Neural cell (in vitro differentiated cells): ENCODE data around the gene TOX2. TPM values are rescaled to one million over a fixed set of nuclear protein-coding genes. Genes with fewer than 3 reads are reported as not detected.

Experiments used
- H2AFZ ChIP-seq: fragments of 200-600, 300-800 bp; sonication (generic), shearing (Covaris generic); 2 replicates; pipeline ENCODE4 v1.6.0; 2014; ENCODE audit warnings: low read depth, mild to moderate bottlenecking, antibody characterized with exemption, low read length, moderate library complexity
- H3F3A ChIP-seq: fragments of 200-600 bp; shearing (Covaris generic); 2 replicates; pipeline ENCODE4 v1.6.1; 2016; ENCODE audit warnings: mild to moderate bottlenecking, moderate library complexity, mixed read lengths, antibody characterized with exemption, low read length; ENCODE audit not compliant: insufficient read depth, poor library complexity, severe bottlenecking
- H3K27ac ChIP-seq: fragments of 200-600, 300-800 bp; sonication (generic), shearing (Covaris generic); 2 replicates; pipeline ENCODE4 v1.5.1; 2014; ENCODE audit warnings: mild to moderate bottlenecking, low read length, moderate library complexity
- H3K27me3 ChIP-seq: fragments of 300-800, 200-600 bp; sonication (generic), shearing (Covaris generic); 2 replicates; pipeline ENCODE4 v1.6.0; 2014; ENCODE audit warnings: mild to moderate bottlenecking, low read depth, low read length, moderate library complexity; ENCODE audit not compliant: insufficient read depth
- H3K36me3 ChIP-seq: fragments of 300-800, 200-600 bp; sonication (generic), shearing (Covaris generic); 2 replicates; pipeline ENCODE4 v1.5.1; 2014; ENCODE audit warnings: mild to moderate bottlenecking, antibody characterized with exemption, low read length, moderate library complexity; ENCODE audit not compliant: insufficient read depth
- H3K4me2 ChIP-seq: fragments of 300-800, 200-600 bp; sonication (generic), shearing (Covaris generic); 2 replicates; pipeline ENCODE4 v1.6.0; 2014; ENCODE audit warnings: mild to moderate bottlenecking, low read length
- H3K4me3 ChIP-seq: fragments of 300-800, 200-600 bp; sonication (generic), shearing (Covaris generic); 2 replicates; pipeline ENCODE4 v1.5.1; 2014; ENCODE audit warnings: mild to moderate bottlenecking, low read length, moderate library complexity
- H3K79me2 ChIP-seq: fragments of 200-600 bp; shearing (Covaris generic); replicated peaks from 2 replicates; pipeline ENCODE4 v1.6.0; 2014; ENCODE audit warnings: mild to moderate bottlenecking, low read length, moderate library complexity; ENCODE audit not compliant: insufficient read depth
- H3K9ac ChIP-seq: fragments of 300-800, 200-600 bp; sonication (generic), shearing (Covaris generic); 2 replicates; pipeline ENCODE4 v1.6.1; 2016; ENCODE audit warnings: mild to moderate bottlenecking, low read length, mixed read lengths
- H3K9me2 ChIP-seq: fragments of 200-600 bp; shearing (Covaris generic); 2 replicates; pipeline ENCODE4 v1.6.1; 2016; ENCODE audit warnings: mild to moderate bottlenecking, low read length, mixed read lengths; ENCODE audit not compliant: insufficient read depth
- H3K9me3 ChIP-seq: fragments of 200-600, 300-800 bp; sonication (generic), shearing (Covaris generic); 2 replicates; pipeline ENCODE4 v1.6.1; 2016; ENCODE audit warnings: mild to moderate bottlenecking, mixed run types, low read length, moderate library complexity, mixed read lengths
- H4K20me1 ChIP-seq: fragments of 200-600 bp; shearing (Covaris generic); 2 replicates; pipeline ENCODE4 v1.6.1; 2016; ENCODE audit warnings: mild to moderate bottlenecking, mixed run types; ENCODE audit not compliant: insufficient read depth
- EP300 ChIP-seq: fragments of 450-650 bp; conservative IDR thresholded peaks from 2 replicates; pipeline ENCODE4 v1.6.1; 2014; ENCODE audit warnings: antibody characterized with exemption, mild to moderate bottlenecking, moderate library complexity; ENCODE audit not compliant: poor library complexity, severe bottlenecking
- EZH2 ChIP-seq: fragments of 200-600, 300-800 bp; shearing (Covaris generic), sonication (generic); IDR thresholded peaks from 2 replicates; pipeline ENCODE4 v1.6.1; 2014; ENCODE audit warnings: antibody characterized with exemption, low read length, borderline replicate concordance, mild to moderate bottlenecking; ENCODE audit not compliant: insufficient read depth, poor library complexity, severe bottlenecking
- MXI1 ChIP-seq: fragments of 450-650 bp; conservative IDR thresholded peaks from 2 replicates; pipeline ENCODE4 v1.6.1; 2014; ENCODE audit warnings: antibody characterized with exemption, mild to moderate bottlenecking; ENCODE audit not compliant: poor library complexity, severe bottlenecking
- POLR2AphosphoS5 ChIP-seq: IDR thresholded peaks from 2 replicates; pipeline ENCODE4 v1.6.1; 2012
- RAD21 ChIP-seq: fragments of 450-650 bp; conservative IDR thresholded peaks from 2 replicates; pipeline ENCODE4 v1.6.1; 2014; ENCODE audit warnings: antibody characterized with exemption, mild to moderate bottlenecking, moderate library complexity
- SMC3 ChIP-seq: fragments of 450-650 bp; conservative IDR thresholded peaks from 2 replicates; pipeline ENCODE4 v1.6.1; 2014; ENCODE audit warnings: antibody characterized with exemption, mild to moderate bottlenecking, moderate library complexity; ENCODE audit not compliant: poor library complexity
- TAF1 ChIP-seq: IDR thresholded peaks from 2 replicates; pipeline ENCODE4 v1.6.1; 2012; ENCODE audit warnings: low read depth
- polyA plus RNA-seq: library from polyadenylated mRNA; depleted of rRNA; stranded (reverse); fragments of >200 nt; gene quantifications from 2 replicates; pipeline ENCODE4 v1.2.3, GENCODE V29; 2014
- TF ChIP-seq, protein P1 (sequence below): IDR thresholded peaks from 2 replicates; pipeline ENCODE4 v1.6.1; 2012; ENCODE audit warnings: borderline replicate concordance
- TF ChIP-seq, protein P2 (sequence below): fragments of 450-650 bp; IDR thresholded peaks from 2 replicates; pipeline ENCODE4 v1.5.1; 2014; ENCODE audit warnings: antibody characterized with exemption, mild to moderate bottlenecking, moderate library complexity; ENCODE audit not compliant: poor library complexity, severe bottlenecking

TOX2 gene
- polyA plus RNA-seq, 1 donor from 2014 or later: 0.89 TPM

DNA sequence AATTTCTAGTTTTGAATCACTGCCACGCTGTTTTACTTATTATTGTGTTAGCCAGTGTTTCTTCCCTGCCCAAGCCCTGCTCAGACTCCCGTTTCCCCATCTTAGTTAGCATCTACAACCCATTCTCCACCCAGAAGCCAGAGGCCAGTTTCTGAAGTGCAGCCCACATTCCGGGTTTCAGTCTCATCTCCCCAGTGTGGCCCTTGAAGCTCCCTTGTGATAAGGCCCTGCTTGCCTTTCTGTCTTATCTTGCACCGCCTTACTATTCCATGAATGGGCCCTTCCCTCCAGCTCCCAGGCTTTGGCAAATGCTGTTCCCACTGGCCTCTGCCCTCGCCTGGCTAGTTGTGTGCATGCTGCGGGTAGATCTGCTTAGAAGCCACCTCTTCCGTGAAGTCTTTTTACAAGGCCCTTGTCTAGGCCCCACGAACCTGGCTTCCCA is 41.1 kb downstream of the TOX2 start:
- H3K9ac ChIP-seq: no peak overlapping the region

DNA sequence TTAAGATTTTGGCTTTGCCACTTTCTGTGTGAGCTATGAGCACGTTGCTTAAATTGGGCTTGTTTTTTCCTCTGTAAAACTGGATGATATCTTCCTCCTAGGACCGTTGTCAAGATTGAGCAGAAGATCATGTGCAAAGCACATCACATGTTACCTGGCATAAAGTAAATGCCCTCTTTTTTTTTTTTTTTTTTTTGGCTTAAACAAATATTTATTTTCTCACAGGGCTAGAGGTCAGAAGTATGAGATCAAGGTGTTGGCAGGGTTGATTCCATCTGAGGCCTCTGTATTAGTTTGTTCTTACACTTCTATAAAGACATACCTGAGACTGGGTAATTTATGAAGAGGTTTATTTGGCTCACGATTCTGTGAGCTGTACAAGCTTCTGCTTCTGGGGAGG is 42.7 kb downstream of the TOX2 start:
- H3K36me3 ChIP-seq: no peaks in the 10 kb centered on the region
- no peaks in the 10 kb centered on the region for H3K9me3 ChIP-seq
- no peaks in the 10 kb centered on the region for H3K27me3 ChIP-seq
- no peaks in the 10 kb centered on the region for H3F3A ChIP-seq
- no peak overlapping the region for H3K4me3 ChIP-seq
- no peak overlapping the region for H3K4me2 ChIP-seq
- no peaks in the 10 kb centered on the region for H3K9me2 ChIP-seq
- H2AFZ ChIP-seq: no peak overlapping the region
- no peak overlapping the region for H3K9ac ChIP-seq
- no peaks in the 10 kb centered on the region for H3K79me2 ChIP-seq
- no peaks in the 10 kb centered on the region for H4K20me1 ChIP-seq
- TF ChIP-seq, protein P1, sequence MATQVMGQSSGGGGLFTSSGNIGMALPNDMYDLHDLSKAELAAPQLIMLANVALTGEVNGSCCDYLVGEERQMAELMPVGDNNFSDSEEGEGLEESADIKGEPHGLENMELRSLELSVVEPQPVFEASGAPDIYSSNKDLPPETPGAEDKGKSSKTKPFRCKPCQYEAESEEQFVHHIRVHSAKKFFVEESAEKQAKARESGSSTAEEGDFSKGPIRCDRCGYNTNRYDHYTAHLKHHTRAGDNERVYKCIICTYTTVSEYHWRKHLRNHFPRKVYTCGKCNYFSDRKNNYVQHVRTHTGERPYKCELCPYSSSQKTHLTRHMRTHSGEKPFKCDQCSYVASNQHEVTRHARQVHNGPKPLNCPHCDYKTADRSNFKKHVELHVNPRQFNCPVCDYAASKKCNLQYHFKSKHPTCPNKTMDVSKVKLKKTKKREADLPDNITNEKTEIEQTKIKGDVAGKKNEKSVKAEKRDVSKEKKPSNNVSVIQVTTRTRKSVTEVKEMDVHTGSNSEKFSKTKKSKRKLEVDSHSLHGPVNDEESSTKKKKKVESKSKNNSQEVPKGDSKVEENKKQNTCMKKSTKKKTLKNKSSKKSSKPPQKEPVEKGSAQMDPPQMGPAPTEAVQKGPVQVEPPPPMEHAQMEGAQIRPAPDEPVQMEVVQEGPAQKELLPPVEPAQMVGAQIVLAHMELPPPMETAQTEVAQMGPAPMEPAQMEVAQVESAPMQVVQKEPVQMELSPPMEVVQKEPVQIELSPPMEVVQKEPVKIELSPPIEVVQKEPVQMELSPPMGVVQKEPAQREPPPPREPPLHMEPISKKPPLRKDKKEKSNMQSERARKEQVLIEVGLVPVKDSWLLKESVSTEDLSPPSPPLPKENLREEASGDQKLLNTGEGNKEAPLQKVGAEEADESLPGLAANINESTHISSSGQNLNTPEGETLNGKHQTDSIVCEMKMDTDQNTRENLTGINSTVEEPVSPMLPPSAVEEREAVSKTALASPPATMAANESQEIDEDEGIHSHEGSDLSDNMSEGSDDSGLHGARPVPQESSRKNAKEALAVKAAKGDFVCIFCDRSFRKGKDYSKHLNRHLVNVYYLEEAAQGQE: no peak
- no peak for TF ChIP-seq EZH2
- TF ChIP-seq MXI1: no peak
- TF ChIP-seq, protein P2, sequence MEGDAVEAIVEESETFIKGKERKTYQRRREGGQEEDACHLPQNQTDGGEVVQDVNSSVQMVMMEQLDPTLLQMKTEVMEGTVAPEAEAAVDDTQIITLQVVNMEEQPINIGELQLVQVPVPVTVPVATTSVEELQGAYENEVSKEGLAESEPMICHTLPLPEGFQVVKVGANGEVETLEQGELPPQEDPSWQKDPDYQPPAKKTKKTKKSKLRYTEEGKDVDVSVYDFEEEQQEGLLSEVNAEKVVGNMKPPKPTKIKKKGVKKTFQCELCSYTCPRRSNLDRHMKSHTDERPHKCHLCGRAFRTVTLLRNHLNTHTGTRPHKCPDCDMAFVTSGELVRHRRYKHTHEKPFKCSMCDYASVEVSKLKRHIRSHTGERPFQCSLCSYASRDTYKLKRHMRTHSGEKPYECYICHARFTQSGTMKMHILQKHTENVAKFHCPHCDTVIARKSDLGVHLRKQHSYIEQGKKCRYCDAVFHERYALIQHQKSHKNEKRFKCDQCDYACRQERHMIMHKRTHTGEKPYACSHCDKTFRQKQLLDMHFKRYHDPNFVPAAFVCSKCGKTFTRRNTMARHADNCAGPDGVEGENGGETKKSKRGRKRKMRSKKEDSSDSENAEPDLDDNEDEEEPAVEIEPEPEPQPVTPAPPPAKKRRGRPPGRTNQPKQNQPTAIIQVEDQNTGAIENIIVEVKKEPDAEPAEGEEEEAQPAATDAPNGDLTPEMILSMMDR: no peak
- TF ChIP-seq TAF1: no peak
- TF ChIP-seq POLR2AphosphoS5: no peak
- TF ChIP-seq EP300: no peak
- TF ChIP-seq RAD21: no peak
- TF ChIP-seq SMC3: no peak
- H3K27ac ChIP-seq: no peak overlapping the region

More for the DNA sequence above, 41.1 kb downstream of the TOX2 start:
- Histone ChIP-seq H3K27ac (no peak overlapping the region), H3K4me3 (no peak overlapping the region), H2AFZ (no peak overlapping the region), H3F3A (no peaks in the 10 kb centered on the region), H3K27me3 (no peaks in the 10 kb centered on the region), H3K36me3 (no peaks in the 10 kb centered on the region), H4K20me1 (no peaks in the 10 kb centered on the region), H3K79me2 (no peaks in the 10 kb centered on the region), H3K9me3 (no peaks in the 10 kb centered on the region), H3K9me2 (no peaks in the 10 kb centered on the region), H3K4me2 (no peak overlapping the region)
- TF ChIP-seq, protein P1: no peak
- TF ChIP-seq RAD21 (no peak), MXI1 (no peak), TAF1 (no peak), EP300 (no peak), EZH2 (no peak), POLR2AphosphoS5 (no peak), SMC3 (no peak)
- TF ChIP-seq, protein P2: no peak
